ENCODE results near the gene CD6.

- TF ChIP-seq, protein P1, sequence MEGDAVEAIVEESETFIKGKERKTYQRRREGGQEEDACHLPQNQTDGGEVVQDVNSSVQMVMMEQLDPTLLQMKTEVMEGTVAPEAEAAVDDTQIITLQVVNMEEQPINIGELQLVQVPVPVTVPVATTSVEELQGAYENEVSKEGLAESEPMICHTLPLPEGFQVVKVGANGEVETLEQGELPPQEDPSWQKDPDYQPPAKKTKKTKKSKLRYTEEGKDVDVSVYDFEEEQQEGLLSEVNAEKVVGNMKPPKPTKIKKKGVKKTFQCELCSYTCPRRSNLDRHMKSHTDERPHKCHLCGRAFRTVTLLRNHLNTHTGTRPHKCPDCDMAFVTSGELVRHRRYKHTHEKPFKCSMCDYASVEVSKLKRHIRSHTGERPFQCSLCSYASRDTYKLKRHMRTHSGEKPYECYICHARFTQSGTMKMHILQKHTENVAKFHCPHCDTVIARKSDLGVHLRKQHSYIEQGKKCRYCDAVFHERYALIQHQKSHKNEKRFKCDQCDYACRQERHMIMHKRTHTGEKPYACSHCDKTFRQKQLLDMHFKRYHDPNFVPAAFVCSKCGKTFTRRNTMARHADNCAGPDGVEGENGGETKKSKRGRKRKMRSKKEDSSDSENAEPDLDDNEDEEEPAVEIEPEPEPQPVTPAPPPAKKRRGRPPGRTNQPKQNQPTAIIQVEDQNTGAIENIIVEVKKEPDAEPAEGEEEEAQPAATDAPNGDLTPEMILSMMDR (IDR thresholded peaks at IDR 0.05): no peak
- no peak for TF ChIP-seq POLR2A (IDR thresholded peaks at IDR 0.05)
Measured at GRCh38 chr11:61001931-61002330, 30.5 kb downstream of the CD6 start.

Measured in right lobe of liver (tissue), 4 donors.